ENCODE results near the gene NMT1.

NMT1 gene

GRCh38 chr17:45117334-45117733, 56.2 kb downstream of the NMT1 start:
- DNase-seq = no peak
- Histone ChIP-seq H3K4me3 (ENCODE audit: control insufficient read depth in 1 of 7, extremely low read depth in 1 of 7, insufficient read depth in 4 of 7, low read depth in 2 of 7, low read length in 6 of 7) (no peak overlapping the region), H3K4me1 (ENCODE audit: control extremely low read depth in 1 of 4, control insufficient read depth in 4 of 4, insufficient read depth in 4 of 4, low read length in 3 of 4) (peaks cover 0 to 5% (median 1%) of the 10 kb centered on the region in 4 experiments), H3K9me3 (ENCODE audit: control extremely low read depth in 1 of 5, control insufficient read depth in 4 of 5, insufficient read depth in 2 of 5, low read depth in 1 of 5, low read length in 4 of 5) (no peaks in the 10 kb centered on the region), H3K27me3 (replicated peaks in 2 of 5; ENCODE audit: control insufficient read depth in 4 of 5, insufficient read depth in 5 of 5, low read length in 4 of 5) (peaks cover 0 to 30% (median 7%) of the 10 kb centered on the region in 5 experiments), H3K27ac (ENCODE audit: insufficient read depth in 1 of 2, low read depth in 1 of 2, low read length in 2 of 2, poor library complexity in 1 of 2, severe bottlenecking in 2 of 2) (no peak overlapping the region), H3K36me3 (ENCODE audit: control insufficient read depth in 4 of 4, insufficient read depth in 4 of 4, low read length in 3 of 4) (no peaks in the 10 kb centered on the region)
- ChIA-PET POLR2A (no interaction called here), CTCF (interaction anchor here (1.1 to 3.5 kb wide), 4 partner anchors 9 to 21 kb away, joined by 3 to 16 read pairs (median 7); partner anchors contain the start of genes ACBD4 and PLCD3)
- 100% methylated on average over 1 of the region's 4 CpGs for WGBS (ENCODE audit: insufficient coverage)

DNA sequence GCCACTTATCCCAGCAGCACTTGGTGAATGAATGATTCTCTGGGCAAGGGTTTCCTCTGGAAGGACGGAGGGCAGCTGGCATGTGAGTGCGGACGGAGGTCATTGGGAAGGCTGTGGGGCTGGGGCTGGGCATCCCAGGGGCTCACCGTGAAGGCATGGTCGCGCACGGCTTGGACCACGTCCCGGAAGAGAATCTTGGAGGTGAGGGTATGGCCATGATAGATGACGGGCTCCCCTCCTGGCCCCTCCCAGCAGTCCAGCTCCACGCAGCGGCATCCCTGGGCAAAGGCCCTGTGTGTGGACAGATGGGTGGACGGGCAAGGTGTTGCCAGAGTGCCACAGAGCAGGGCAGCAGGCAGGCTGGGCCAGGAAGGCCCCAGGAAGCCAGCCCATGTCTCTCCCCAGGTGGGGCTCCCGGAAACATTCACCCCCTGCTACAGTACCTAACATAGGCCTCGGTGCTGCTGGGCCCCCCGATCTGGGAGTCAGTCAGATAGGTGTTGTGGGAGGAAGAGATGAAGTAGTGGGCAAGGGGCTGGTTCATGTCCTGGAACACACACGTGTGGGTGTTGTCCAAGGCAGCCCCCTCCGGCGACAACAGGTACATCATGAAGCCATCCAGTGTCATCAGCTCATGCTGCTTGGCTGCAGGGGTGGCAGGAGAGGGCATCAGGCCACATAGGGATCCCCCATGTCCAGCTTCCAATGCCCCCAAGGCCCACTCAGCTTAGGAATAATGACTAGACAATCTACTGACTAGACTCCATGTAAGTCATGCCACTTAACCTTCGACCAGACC, 56.9 kb downstream of the NMT1 start:
- Histone ChIP-seq H3K9me3 (ENCODE audit: control extremely low read depth in 1 of 5, control insufficient read depth in 4 of 5, insufficient read depth in 2 of 5, low read depth in 1 of 5, low read length in 4 of 5) (no peaks in the 10 kb centered on the region), H3K4me1 (ENCODE audit: control extremely low read depth in 1 of 4, control insufficient read depth in 4 of 4, insufficient read depth in 4 of 4, low read length in 3 of 4) (peaks cover 0 to 5% (median 1%) of the 10 kb centered on the region in 4 experiments), H3K27ac (ENCODE audit: insufficient read depth in 1 of 2, low read depth in 1 of 2, low read length in 2 of 2, poor library complexity in 1 of 2, severe bottlenecking in 2 of 2) (no peak overlapping the region), H3K4me3 (ENCODE audit: control insufficient read depth in 1 of 7, extremely low read depth in 1 of 7, insufficient read depth in 4 of 7, low read depth in 2 of 7, low read length in 6 of 7) (no peak overlapping the region), H3K36me3 (ENCODE audit: control insufficient read depth in 4 of 4, insufficient read depth in 4 of 4, low read length in 3 of 4) (no peaks in the 10 kb centered on the region), H3K27me3 (replicated peaks in 2 of 5; ENCODE audit: control insufficient read depth in 4 of 5, insufficient read depth in 5 of 5, low read length in 4 of 5) (peaks cover 0 to 30% (median 7%) of the 10 kb centered on the region in 5 experiments)
- CTCF ChIA-PET = interaction anchor here (1.0 to 3.5 kb wide), 7 partner anchors 10 to 80 kb away, joined by 3 to 16 read pairs (median 8); partner anchors contain the start of gene ACBD4
- POLR2A ChIA-PET = no interaction called here
- DNase-seq = no peak
- 97% methylated on average over 17 of the region's 20 CpGs for WGBS (ENCODE audit: insufficient coverage)

DNA sequence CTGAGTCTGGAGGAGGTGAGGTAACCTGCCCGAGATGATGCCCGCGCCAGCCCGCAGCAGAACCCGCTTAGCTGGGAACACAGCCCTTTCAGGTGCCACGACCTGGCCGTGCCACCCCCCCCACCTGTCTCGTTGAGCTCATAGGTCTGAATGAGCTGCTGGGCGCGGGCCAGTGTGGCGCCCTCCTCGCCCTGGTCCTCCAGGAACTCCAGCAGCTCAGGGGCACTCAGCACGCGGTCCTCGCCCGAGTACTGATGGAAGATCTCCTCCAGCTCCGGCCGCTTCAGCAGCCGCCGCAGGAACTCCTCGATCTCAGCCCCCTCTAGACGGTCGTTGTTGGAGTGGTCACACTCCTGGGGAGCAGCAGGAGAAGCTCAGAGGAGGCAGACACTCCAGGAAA, 57.6 kb downstream of the NMT1 start:
- Histone ChIP-seq H3K9me3 (ENCODE audit: control extremely low read depth in 1 of 5, control insufficient read depth in 4 of 5, insufficient read depth in 2 of 5, low read depth in 1 of 5, low read length in 4 of 5) (no peaks in the 10 kb centered on the region), H3K27ac (ENCODE audit: insufficient read depth in 1 of 2, low read depth in 1 of 2, low read length in 2 of 2, poor library complexity in 1 of 2, severe bottlenecking in 2 of 2) (no peak overlapping the region), H3K4me1 (ENCODE audit: control extremely low read depth in 1 of 4, control insufficient read depth in 4 of 4, insufficient read depth in 4 of 4, low read length in 3 of 4) (peaks cover 0 to 7% (median 5%) of the 10 kb centered on the region in 4 experiments), H3K36me3 (ENCODE audit: control insufficient read depth in 4 of 4, insufficient read depth in 4 of 4, low read length in 3 of 4) (no peaks in the 10 kb centered on the region), H3K4me3 (ENCODE audit: control insufficient read depth in 1 of 7, extremely low read depth in 1 of 7, insufficient read depth in 4 of 7, low read depth in 2 of 7, low read length in 6 of 7) (no peak overlapping the region), H3K27me3 (replicated peaks in 2 of 5; ENCODE audit: control insufficient read depth in 4 of 5, insufficient read depth in 5 of 5, low read length in 4 of 5) (peaks cover 0 to 30% (median 7%) of the 10 kb centered on the region in 5 experiments)
- CTCF ChIA-PET = interaction anchor here (0.6 to 3.5 kb wide), 7 partner anchors 11 to 79 kb away, joined by 3 to 16 read pairs (median 8); partner anchors contain the start of gene ACBD4
- POLR2A ChIA-PET = no interaction called here
- DNase-seq = no peak
- 94% methylated on average over 21 of the region's 23 CpGs for WGBS (ENCODE audit: insufficient coverage)

DNA sequence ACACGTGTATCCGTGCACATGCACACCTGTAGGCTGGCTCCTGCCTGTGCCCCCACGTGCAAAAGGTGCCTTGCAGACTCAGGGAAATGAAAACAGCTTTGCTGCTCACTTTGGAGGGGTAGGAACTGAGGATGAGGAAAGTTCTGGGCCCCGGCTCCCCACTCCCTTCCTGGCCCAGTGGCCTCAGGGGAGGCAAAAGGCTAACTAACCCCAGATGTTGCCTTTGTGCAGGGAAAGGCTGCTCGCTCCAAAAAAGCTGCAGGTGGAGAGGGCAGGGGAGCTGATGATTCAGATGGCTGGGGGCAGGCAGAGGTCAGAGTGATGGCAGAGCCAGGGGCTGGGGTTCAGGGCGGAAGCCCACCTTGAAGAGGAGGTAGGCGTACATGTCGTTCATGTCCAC, 58.8 kb downstream of the NMT1 start:
- POLR2A ChIA-PET = no interaction called here
- Histone ChIP-seq H3K27ac (ENCODE audit: insufficient read depth in 1 of 2, low read depth in 1 of 2, low read length in 2 of 2, poor library complexity in 1 of 2, severe bottlenecking in 2 of 2) (no peak overlapping the region), H3K27me3 (replicated peaks in 2 of 5; ENCODE audit: control insufficient read depth in 4 of 5, insufficient read depth in 5 of 5, low read length in 4 of 5) (peaks cover 0 to 30% (median 7%) of the 10 kb centered on the region in 5 experiments), H3K4me1 (ENCODE audit: control extremely low read depth in 1 of 4, control insufficient read depth in 4 of 4, insufficient read depth in 4 of 4, low read length in 3 of 4) (peaks cover 0 to 12% (median 7%) of the 10 kb centered on the region in 4 experiments), H3K36me3 (ENCODE audit: control insufficient read depth in 4 of 4, insufficient read depth in 4 of 4, low read length in 3 of 4) (no peaks in the 10 kb centered on the region), H3K4me3 (ENCODE audit: control insufficient read depth in 1 of 7, extremely low read depth in 1 of 7, insufficient read depth in 4 of 7, low read depth in 2 of 7, low read length in 6 of 7) (no peak overlapping the region), H3K9me3 (ENCODE audit: control extremely low read depth in 1 of 5, control insufficient read depth in 4 of 5, insufficient read depth in 2 of 5, low read depth in 1 of 5, low read length in 4 of 5) (no peaks in the 10 kb centered on the region)
- CTCF ChIA-PET = interaction anchor here (0.9 to 3.5 kb wide), 3 partner anchors 20 to 199 kb away, joined by 3 to 16 read pairs (median 16); no protein-coding TSS in a partner anchor
- DNase-seq = no peak
- 92% methylated on average over 6 of the region's 8 CpGs for WGBS (ENCODE audit: insufficient coverage)

DNA sequence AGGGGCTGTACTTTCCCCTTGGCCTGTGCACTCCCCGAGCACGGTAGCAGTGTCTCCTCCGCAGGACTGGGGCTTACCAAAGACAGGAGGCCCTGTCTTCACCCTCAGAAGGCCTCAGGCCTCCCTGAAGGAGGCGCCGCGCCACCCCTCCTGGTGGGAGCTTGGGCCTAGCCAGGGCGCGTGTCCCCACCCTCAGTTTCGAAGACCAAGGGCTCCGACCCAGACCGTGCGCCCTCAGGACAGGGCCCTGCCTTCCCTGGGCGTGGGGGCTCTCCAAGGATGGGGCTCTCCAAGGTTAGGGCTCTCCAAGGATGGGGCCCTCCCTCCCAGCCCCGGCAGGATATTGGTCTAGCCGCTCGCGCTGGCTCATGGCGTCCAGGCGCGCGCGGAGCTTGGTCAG, 59.4 kb downstream of the NMT1 start:
- peaks cover 0 to 30% (median 7%) of the 10 kb centered on the region in 5 experiments for H3K27me3 ChIP-seq (replicated peaks in 2 of 5; ENCODE audit: control insufficient read depth in 4 of 5, insufficient read depth in 5 of 5, low read length in 4 of 5)
- WGBS (ENCODE audit: insufficient coverage) = 87% methylated on average over 15 of the region's 22 CpGs

DNA sequence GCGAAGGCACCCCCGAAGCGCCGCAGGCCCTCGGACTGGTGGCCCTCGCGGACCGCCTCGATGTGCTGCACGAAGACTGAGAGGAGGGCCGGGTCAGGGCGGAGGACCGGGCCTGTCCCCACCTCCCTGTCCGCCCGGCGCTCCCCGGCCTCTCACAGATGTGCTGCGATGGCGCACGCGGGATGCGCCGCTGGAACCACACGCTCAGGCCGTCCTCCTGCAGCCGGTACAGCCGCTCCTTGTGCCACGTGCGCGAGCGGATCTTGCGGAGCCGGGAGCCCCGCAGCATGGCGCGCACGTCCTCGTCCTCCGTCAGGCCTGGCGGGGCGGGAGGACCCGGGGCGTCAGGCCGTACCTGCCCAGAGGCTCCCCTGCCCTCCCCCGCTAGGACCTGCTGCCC, 59.9 kb downstream of the NMT1 start:
- 29% methylated on average over 42 of the region's 45 CpGs for WGBS (ENCODE audit: insufficient coverage)
- DNase-seq = peak in 1 of 3 donors; percentile 27
- peaks cover 0 to 12% (median 7%) of the 10 kb centered on the region in 4 experiments for H3K4me1 ChIP-seq (ENCODE audit: control extremely low read depth in 1 of 4, control insufficient read depth in 4 of 4, insufficient read depth in 4 of 4, low read length in 3 of 4)
- no peaks in the 10 kb centered on the region for H3K36me3 ChIP-seq (ENCODE audit: control insufficient read depth in 4 of 4, insufficient read depth in 4 of 4, low read length in 3 of 4)
- ChIA-PET CTCF (interaction anchor here (1.5 kb wide), 1 partner anchor 14 kb away, joined by 4 read pairs; no protein-coding TSS in a partner anchor), POLR2A (no interaction called here)
- H3K27me3 ChIP-seq (replicated peaks in 2 of 5; ENCODE audit: control insufficient read depth in 4 of 5, insufficient read depth in 5 of 5, low read length in 4 of 5) = peaks cover 0 to 30% (median 7%) of the 10 kb centered on the region in 5 experiments
- peak overlapping the region in 1 of 7 experiments; percentile 11 for H3K4me3 ChIP-seq (ENCODE audit: control insufficient read depth in 1 of 7, extremely low read depth in 1 of 7, insufficient read depth in 4 of 7, low read depth in 2 of 7, low read length in 6 of 7)
- no peaks in the 10 kb centered on the region for H3K9me3 ChIP-seq (ENCODE audit: control extremely low read depth in 1 of 5, control insufficient read depth in 4 of 5, insufficient read depth in 2 of 5, low read depth in 1 of 5, low read length in 4 of 5)
- H3K27ac ChIP-seq (ENCODE audit: insufficient read depth in 1 of 2, low read depth in 1 of 2, low read length in 2 of 2, poor library complexity in 1 of 2, severe bottlenecking in 2 of 2) = no peak overlapping the region

More for the DNA sequence above, 59.4 kb downstream of the NMT1 start:
- peak overlapping the region in 1 of 7 experiments; percentile 11 for H3K4me3 ChIP-seq (ENCODE audit: control insufficient read depth in 1 of 7, extremely low read depth in 1 of 7, insufficient read depth in 4 of 7, low read depth in 2 of 7, low read length in 6 of 7)
- H3K36me3 ChIP-seq (ENCODE audit: control insufficient read depth in 4 of 4, insufficient read depth in 4 of 4, low read length in 3 of 4) = no peaks in the 10 kb centered on the region
- H3K27ac ChIP-seq (ENCODE audit: insufficient read depth in 1 of 2, low read depth in 1 of 2, low read length in 2 of 2, poor library complexity in 1 of 2, severe bottlenecking in 2 of 2) = no peak overlapping the region
- POLR2A ChIA-PET = no interaction called here
- DNase-seq = no peak
- no peaks in the 10 kb centered on the region for H3K9me3 ChIP-seq (ENCODE audit: control extremely low read depth in 1 of 5, control insufficient read depth in 4 of 5, insufficient read depth in 2 of 5, low read depth in 1 of 5, low read length in 4 of 5)
- peaks cover 0 to 12% (median 7%) of the 10 kb centered on the region in 4 experiments for H3K4me1 ChIP-seq (ENCODE audit: control extremely low read depth in 1 of 4, control insufficient read depth in 4 of 4, insufficient read depth in 4 of 4, low read length in 3 of 4)
- CTCF ChIA-PET = interaction anchor here (2.9 kb wide), 1 partner anchor 21 kb away, joined by 16 read pairs; no protein-coding TSS in a partner anchor

Measured in common myeloid progenitor, CD34-positive (primary cell).